Measurements from ENCODE around the gene ADCY5.

ADCY5 gene

GRCh38 chr3:123411340-123412040 lies 37.4 kb downstream of the ADCY5 start:
- TF ChIP-seq, protein P1, sequence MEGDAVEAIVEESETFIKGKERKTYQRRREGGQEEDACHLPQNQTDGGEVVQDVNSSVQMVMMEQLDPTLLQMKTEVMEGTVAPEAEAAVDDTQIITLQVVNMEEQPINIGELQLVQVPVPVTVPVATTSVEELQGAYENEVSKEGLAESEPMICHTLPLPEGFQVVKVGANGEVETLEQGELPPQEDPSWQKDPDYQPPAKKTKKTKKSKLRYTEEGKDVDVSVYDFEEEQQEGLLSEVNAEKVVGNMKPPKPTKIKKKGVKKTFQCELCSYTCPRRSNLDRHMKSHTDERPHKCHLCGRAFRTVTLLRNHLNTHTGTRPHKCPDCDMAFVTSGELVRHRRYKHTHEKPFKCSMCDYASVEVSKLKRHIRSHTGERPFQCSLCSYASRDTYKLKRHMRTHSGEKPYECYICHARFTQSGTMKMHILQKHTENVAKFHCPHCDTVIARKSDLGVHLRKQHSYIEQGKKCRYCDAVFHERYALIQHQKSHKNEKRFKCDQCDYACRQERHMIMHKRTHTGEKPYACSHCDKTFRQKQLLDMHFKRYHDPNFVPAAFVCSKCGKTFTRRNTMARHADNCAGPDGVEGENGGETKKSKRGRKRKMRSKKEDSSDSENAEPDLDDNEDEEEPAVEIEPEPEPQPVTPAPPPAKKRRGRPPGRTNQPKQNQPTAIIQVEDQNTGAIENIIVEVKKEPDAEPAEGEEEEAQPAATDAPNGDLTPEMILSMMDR (conservative IDR thresholded peaks at IDR 0.05; ENCODE audit: control insufficient read depth, insufficient read depth, low read depth, low read length): no peak
- H3K4me3 ChIP-seq (ENCODE audit: control insufficient read depth, low read depth, low read length): no peak overlapping the region
- no peak for DNase-seq (ENCODE audit: low read depth)

GRCh38 chr3:123410149-123410515 lies 38.8 kb downstream of the ADCY5 start:
- H3K4me3 ChIP-seq (ENCODE audit: control insufficient read depth, low read depth, low read length): no peak overlapping the region
- TF ChIP-seq, protein P1 (conservative IDR thresholded peaks at IDR 0.05; ENCODE audit: control insufficient read depth, insufficient read depth, low read depth, low read length): no peak
- no peak for DNase-seq (ENCODE audit: low read depth)

DNA sequence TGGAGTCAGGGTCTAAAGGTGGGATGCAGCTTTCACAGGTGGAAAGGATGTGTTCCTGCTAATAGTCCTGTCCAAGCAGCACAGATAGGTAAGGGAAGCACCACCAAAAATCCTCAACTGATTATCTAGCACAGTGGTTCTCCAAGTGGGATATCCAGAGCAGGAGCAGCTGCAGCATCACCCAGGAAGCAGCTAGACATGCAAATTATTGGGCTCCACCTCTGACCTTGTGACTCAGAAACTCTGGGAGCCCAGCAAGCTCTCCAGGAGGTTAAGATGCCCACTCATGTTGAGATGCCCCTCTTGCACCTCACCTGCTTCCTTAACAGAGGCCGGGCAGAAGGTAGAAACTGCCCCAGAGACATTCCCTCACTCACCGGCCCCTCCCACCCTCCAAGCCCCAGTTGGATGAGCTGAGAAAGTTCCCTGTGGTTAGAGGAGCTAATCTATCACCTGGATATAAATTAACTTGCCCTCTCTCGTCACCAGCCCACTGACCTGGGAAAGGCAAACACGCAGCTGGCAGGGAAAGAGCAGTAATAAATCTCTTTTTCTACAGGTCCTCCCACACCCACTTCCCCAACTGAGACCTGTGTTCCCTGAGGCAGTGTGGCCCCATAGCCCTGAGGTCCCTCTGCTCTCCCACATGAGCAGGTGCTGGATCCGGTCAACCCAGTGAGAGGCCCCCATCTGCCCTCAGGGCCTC lies 39.3 kb downstream of the ADCY5 start:
- DNase-seq (ENCODE audit: low read depth): no peak
- H3K4me3 ChIP-seq (ENCODE audit: control insufficient read depth, low read depth, low read length): no peak overlapping the region
- TF ChIP-seq, protein P1 (conservative IDR thresholded peaks at IDR 0.05; ENCODE audit: control insufficient read depth, insufficient read depth, low read depth, low read length): no peak

- no peak for DNase-seq (ENCODE audit: low read depth)
- TF ChIP-seq, protein P1 (conservative IDR thresholded peaks at IDR 0.05; ENCODE audit: control insufficient read depth, insufficient read depth, low read depth, low read length): no peak
- no peak overlapping the region for H3K4me3 ChIP-seq (ENCODE audit: control insufficient read depth, low read depth, low read length)
These were observed 42.3 kb downstream of the ADCY5 start for GRCh38 chr3:123406598-123406997.

GRCh38 chr3:123405936-123406510 lies 42.9 kb downstream of the ADCY5 start:
- no peak overlapping the region for H3K4me3 ChIP-seq (ENCODE audit: control insufficient read depth, low read depth, low read length)
- TF ChIP-seq, protein P1 (conservative IDR thresholded peaks at IDR 0.05; ENCODE audit: control insufficient read depth, insufficient read depth, low read depth, low read length): no peak
- DNase-seq (ENCODE audit: low read depth): no peak

GRCh38 chr3:123405021-123405420 lies 43.9 kb downstream of the ADCY5 start:
- no peak for DNase-seq (ENCODE audit: low read depth)
- H3K4me3 ChIP-seq (ENCODE audit: control insufficient read depth, low read depth, low read length): no peak overlapping the region
- TF ChIP-seq, protein P1 (conservative IDR thresholded peaks at IDR 0.05; ENCODE audit: control insufficient read depth, insufficient read depth, low read depth, low read length): no peak

Measured in fibroblast of mammary gland (primary cell).